ENCODE results near the gene FNDC3B. TPM values are rescaled to one million over a fixed set of nuclear protein-coding genes. Genes with fewer than 3 reads are reported as not detected.

The FNDC3B gene
- total RNA-seq, 1 donor from 2014 or later = 160 TPM

DNA sequence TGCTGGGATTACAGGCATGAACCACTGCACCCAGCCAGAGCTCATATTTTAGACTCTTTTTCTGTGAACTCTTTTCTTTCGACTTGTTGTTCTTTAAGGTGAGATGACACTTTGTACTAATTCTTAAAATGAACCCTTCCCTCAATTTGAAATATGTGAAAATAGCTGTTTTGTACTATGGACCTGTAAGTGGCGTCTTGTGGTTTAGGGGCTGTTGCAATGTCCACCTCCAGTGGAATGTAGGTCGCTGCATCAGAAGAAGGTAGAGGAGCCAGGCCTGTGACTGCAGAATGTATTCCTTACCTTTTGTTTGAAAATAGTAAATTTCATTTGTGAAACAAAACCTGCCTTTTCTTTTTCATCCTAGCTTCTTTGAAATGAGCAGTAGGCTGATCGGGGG, 38.9 kb downstream of the FNDC3B start:
- H3K36me3 ChIP-seq = peaks cover 7% of the 10 kb centered on the region
- no peak overlapping the region for H3K4me3 ChIP-seq
- DNase-seq (no peak), ATAC-seq (no peak)
- no peak overlapping the region for H3K27ac ChIP-seq
- intact Hi-C loops (cut with DNase I) = no loop called here
- TF ChIP-seq, protein P1, sequence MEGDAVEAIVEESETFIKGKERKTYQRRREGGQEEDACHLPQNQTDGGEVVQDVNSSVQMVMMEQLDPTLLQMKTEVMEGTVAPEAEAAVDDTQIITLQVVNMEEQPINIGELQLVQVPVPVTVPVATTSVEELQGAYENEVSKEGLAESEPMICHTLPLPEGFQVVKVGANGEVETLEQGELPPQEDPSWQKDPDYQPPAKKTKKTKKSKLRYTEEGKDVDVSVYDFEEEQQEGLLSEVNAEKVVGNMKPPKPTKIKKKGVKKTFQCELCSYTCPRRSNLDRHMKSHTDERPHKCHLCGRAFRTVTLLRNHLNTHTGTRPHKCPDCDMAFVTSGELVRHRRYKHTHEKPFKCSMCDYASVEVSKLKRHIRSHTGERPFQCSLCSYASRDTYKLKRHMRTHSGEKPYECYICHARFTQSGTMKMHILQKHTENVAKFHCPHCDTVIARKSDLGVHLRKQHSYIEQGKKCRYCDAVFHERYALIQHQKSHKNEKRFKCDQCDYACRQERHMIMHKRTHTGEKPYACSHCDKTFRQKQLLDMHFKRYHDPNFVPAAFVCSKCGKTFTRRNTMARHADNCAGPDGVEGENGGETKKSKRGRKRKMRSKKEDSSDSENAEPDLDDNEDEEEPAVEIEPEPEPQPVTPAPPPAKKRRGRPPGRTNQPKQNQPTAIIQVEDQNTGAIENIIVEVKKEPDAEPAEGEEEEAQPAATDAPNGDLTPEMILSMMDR (IDR thresholded peaks at IDR 0.05) = no peak
- peaks cover 27% of the 10 kb centered on the region for H3K4me1 ChIP-seq
- no peaks in the 10 kb centered on the region for H3K27me3 ChIP-seq
- no peaks in the 10 kb centered on the region for H3K9me3 ChIP-seq

DNA sequence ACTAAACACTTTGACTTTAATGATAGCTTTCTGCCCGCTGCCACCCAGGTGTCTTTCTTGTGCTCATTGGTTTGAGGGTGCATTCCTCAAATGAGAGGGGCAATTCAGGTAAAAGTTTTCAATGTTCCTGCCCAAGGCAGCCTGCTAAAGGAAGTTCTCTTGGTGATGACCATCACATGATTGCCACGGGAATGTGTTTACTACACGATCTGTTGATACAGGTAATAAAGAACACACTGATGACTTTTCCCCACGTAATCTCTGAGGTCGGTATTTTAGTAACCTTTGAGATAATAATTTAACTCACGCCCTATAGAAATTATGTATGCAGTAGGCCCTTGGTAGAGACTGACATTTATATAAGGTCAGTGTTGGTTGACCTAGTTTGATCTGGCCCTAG, 39.3 kb downstream of the FNDC3B start:
- Histone ChIP-seq H3K27ac (no peak overlapping the region), H3K36me3 (peaks cover 7% of the 10 kb centered on the region), H3K4me1 (peaks cover 26% of the 10 kb centered on the region), H3K27me3 (no peaks in the 10 kb centered on the region), H3K9me3 (no peaks in the 10 kb centered on the region), H3K4me3 (no peak overlapping the region)
- TF ChIP-seq, protein P1 (IDR thresholded peaks at IDR 0.05) = no peak
- intact Hi-C loops (cut with DNase I) = no loop called here
- DNase-seq (no peak), ATAC-seq (no peak)

DNA sequence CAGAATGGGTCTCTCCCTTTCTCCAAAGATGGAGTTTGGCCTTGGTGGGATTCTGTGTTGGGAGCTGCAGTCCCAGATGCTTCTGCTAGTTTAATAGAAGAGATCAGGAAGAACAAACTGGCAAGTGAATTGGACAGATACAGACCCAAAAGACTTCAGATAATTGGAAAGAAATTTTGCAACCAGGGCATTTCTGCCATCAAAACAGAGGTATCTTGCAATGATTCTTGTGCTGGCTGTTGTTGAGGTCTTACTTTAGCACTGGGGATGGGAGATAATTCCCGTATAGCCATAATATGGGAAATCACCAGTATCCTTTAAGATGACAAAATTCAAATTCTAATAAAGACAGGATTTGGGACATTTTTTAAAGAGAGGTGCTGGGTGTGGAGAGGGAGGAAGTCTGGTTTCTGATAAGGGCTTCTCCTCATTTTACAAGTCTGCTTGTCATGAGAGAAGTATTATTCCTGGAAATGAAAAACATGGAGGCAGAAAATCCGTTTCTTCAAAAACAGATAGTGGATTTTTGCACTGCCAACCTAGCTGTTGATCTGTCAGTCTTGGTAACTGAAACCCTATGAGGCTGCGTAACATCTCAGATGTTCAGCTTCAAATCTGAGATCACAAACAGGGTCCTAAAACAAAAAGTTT, 40.1 kb downstream of the FNDC3B start:
- intact Hi-C loops (cut with DNase I) = no loop called here
- ATAC-seq = no peak
- peaks cover 19% of the 10 kb centered on the region for H3K4me1 ChIP-seq
- no peaks in the 10 kb centered on the region for H3K27me3 ChIP-seq
- TF ChIP-seq, protein P1 (IDR thresholded peaks at IDR 0.05) = no peak
- H3K4me3 ChIP-seq = no peak overlapping the region
- peaks cover 7% of the 10 kb centered on the region for H3K36me3 ChIP-seq
- no peak overlapping the region for H3K27ac ChIP-seq
- H3K9me3 ChIP-seq = no peaks in the 10 kb centered on the region
- DNase-seq = no peak

DNA sequence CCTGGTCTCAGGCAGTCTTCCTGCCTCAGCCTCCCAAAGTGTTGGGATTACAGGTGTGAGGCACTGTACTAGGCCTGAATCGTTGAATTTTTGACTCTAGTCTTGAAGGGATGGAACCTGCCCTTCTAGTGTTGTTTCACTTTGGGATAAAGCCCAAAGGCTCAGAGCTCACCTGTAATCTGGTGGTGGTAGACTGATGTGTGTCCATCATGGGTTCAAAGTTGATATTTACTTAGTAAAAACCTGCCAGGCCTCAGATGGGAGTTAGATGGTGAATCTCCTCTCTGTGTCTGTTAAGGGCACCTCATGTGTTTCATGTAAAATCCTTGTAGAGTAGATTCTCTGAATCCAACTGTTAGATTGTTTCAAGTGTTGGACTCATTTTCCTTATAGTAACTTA, 41.1 kb downstream of the FNDC3B start:
- ATAC-seq (no peak), DNase-seq (no peak)
- Histone ChIP-seq H3K4me1 (peaks cover 12% of the 10 kb centered on the region), H3K36me3 (peaks cover 7% of the 10 kb centered on the region), H3K27ac (no peak overlapping the region), H3K27me3 (no peaks in the 10 kb centered on the region), H3K9me3 (no peaks in the 10 kb centered on the region), H3K4me3 (no peak overlapping the region)
- TF ChIP-seq, protein P1 (IDR thresholded peaks at IDR 0.05) = no peak
- intact Hi-C loops (cut with DNase I) = no loop called here

DNA sequence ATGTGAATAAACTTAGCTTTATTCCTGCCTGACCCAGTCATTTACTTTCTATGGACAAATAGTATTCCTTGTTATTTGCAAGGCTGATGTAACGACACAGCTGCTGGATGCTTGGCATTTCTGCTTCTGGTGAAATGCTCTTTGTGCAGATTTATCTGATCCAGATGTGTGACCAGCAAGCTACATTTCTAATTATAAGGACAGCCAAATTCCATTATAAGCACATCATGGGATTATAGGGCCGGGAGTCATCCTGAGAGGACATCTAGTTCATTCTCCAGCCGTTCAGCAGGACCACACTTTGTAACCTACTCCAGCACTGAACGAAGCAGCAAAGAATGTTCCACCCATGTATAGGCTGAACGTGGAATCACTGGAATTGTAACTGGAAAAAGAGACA, 42.9 kb downstream of the FNDC3B start:
- H3K4me1 ChIP-seq = peaks cover 20% of the 10 kb centered on the region

More for the DNA sequence above, 42.9 kb downstream of the FNDC3B start:
- no peak overlapping the region for H3K4me3 ChIP-seq
- intact Hi-C loops (cut with DNase I) = no loop called here
- H3K27me3 ChIP-seq = no peaks in the 10 kb centered on the region
- peak overlapping the region; percentile 39 for H3K27ac ChIP-seq
- ATAC-seq = peak; percentile 51
- TF ChIP-seq, protein P1 (IDR thresholded peaks at IDR 0.05) = no peak
- DNase-seq = no peak
- H3K9me3 ChIP-seq = no peaks in the 10 kb centered on the region
- H3K36me3 ChIP-seq = peaks cover 7% of the 10 kb centered on the region

All from upper lobe of right lung (tissue), 1 donor.